SK-N-MC (cell line): ENCODE results near the gene IZUMO1.

ENCODE experiments used
- EZH2 ChIP-seq: fragments of 200-600 bp; sonication (generic); IDR thresholded peaks from one replicate; pipeline ENCODE4 v1.6.1; 2017; ENCODE audit warnings: antibody characterized with exemption
- FOXP2 ChIP-seq: optimal IDR thresholded peaks from 2 replicates; pipeline ENCODE3; 2011; ENCODE audit warnings: mild to moderate bottlenecking, moderate library complexity; ENCODE audit not compliant: insufficient read depth; ENCODE audit errors: extremely low read length, control extremely low read depth
- POLR2AphosphoS5 ChIP-seq: IDR thresholded peaks from 2 replicates; pipeline ENCODE4 v1.6.1; 2012; ENCODE audit warnings: mild to moderate bottlenecking, low read depth, low read length, borderline replicate concordance

DNA sequence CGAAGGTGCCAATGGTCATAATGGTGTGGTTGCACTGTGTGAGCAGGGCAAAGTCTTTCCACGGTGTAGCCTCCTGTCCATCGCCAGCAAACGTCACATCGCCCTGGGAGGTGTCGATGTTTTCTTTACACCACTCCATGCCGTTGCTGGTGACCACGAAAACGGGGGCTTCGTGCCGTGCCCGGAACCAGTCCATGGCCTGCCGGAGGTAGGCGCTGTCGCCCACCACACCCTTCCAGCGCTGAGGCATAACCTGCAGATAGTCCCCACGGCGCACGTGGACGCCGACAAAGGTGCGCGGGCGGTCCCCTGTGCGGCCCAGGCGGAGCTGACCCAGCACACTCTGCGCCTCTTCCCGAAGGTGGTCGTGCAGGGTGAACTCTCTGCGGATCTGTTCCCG, 3.6 kb upstream of the IZUMO1 start:
- TF ChIP-seq EZH2 (no peak), POLR2AphosphoS5 (no peak), FOXP2 (no peak)
